ENCODE results near the gene CDH18.

CDH18 gene

GRCh38 chr5:19923742-19924141, 64.3 kb downstream of the CDH18 start:
- H3K27ac ChIP-seq = no peak overlapping the region
- CTCF ChIA-PET = interaction anchor here (0.6 to 0.7 kb wide), 2 partner anchors 15 to 59 kb away, joined by 3 to 5 read pairs; no protein-coding TSS in a partner anchor
- no peak for TF ChIP-seq CTCF (conservative IDR thresholded peaks at IDR 0.05; ENCODE audit: low read depth)
- POLR2A ChIA-PET (ENCODE audit: low non-redundant PET) = no interaction called here
- DNase-seq (ENCODE audit: low spot score) = no peak

- TF ChIP-seq CTCF (conservative IDR thresholded peaks at IDR 0.05; ENCODE audit: low read depth) = no peak
- no peak overlapping the region for H3K27ac ChIP-seq
- CTCF ChIA-PET = no interaction called here
Measured at GRCh38 chr5:19920761-19921160, 67.2 kb downstream of the CDH18 start.

GRCh38 chr5:19918780-19919179, 69.2 kb downstream of the CDH18 start:
- ChIA-PET POLR2A (ENCODE audit: low non-redundant PET) (no interaction called here), CTCF (no interaction called here)
- no peak overlapping the region for H3K27ac ChIP-seq
- DNase-seq (ENCODE audit: low spot score) = no peak
- TF ChIP-seq CTCF (conservative IDR thresholded peaks at IDR 0.05; ENCODE audit: low read depth) = no peak

More at GRCh38 chr5:19920761-19921160, 67.2 kb downstream of the CDH18 start:
- POLR2A ChIA-PET (ENCODE audit: low non-redundant PET) = no interaction called here
- no peak for DNase-seq (ENCODE audit: low spot score)

- no peak overlapping the region for H3K27ac ChIP-seq
- ChIA-PET POLR2A (ENCODE audit: low non-redundant PET) (no interaction called here), CTCF (interaction anchor here (0.6 kb wide), 1 partner anchor 678 kb away, joined by 4 read pairs; no protein-coding TSS in a partner anchor)
- DNase-seq (ENCODE audit: low spot score) = no peak
- no peak for TF ChIP-seq CTCF (conservative IDR thresholded peaks at IDR 0.05; ENCODE audit: low read depth)
Measured at GRCh38 chr5:19917588-19918122, 70.3 kb downstream of the CDH18 start.

GRCh38 chr5:19910136-19910535, 77.9 kb downstream of the CDH18 start:
- no peak overlapping the region for H3K27ac ChIP-seq
- DNase-seq (ENCODE audit: low spot score) = no peak
- ChIA-PET POLR2A (ENCODE audit: low non-redundant PET) (no interaction called here), CTCF (no interaction called here)
- no peak for TF ChIP-seq CTCF (conservative IDR thresholded peaks at IDR 0.05; ENCODE audit: low read depth)

GRCh38 chr5:19904766-19905165, 83.2 kb downstream of the CDH18 start:
- DNase-seq (ENCODE audit: low spot score) = no peak
- ChIA-PET CTCF (interaction anchor here (0.5 kb wide), 1 partner anchor 1133 kb away, joined by 3 read pairs; no protein-coding TSS in a partner anchor), POLR2A (ENCODE audit: low non-redundant PET) (no interaction called here)
- H3K27ac ChIP-seq = no peak overlapping the region
- TF ChIP-seq CTCF (conservative IDR thresholded peaks at IDR 0.05; ENCODE audit: low read depth) = no peak

All from RWPE1 (cell line).